ENCODE results near the gene STRA8.
"Not testable (repeated sequence)": the region's sequence is repeated elsewhere in the genome, so short reads cannot be mapped to it uniquely, and the experiment has no call there.

The STRA8 gene

GRCh38 chr7:135232720-135233119, 918 bp upstream of the STRA8 start:
- TF ChIP-seq JUND (IDR thresholded peaks at IDR 0.05; ENCODE audit: low read depth), result no peak
- in situ Hi-C loops (cut with HindIII; ENCODE audit: low pct_unique_long_range_greater_than_20kb, low sequenced_read_pairs), result no loop called here
- no peak for DNase-seq (ENCODE audit: low read depth in 1 of 2, low spot score in 1 of 2)

GRCh38 chr7:135234095-135234494, 457 bp downstream of the STRA8 start:
- in situ Hi-C loops (cut with HindIII; ENCODE audit: low pct_unique_long_range_greater_than_20kb, low sequenced_read_pairs); DNase-seq (ENCODE audit: low read depth in 1 of 2, low spot score in 1 of 2): not testable (repeated sequence)

- TF ChIP-seq JUND (IDR thresholded peaks at IDR 0.05; ENCODE audit: low read depth), result no peak
Measured at GRCh38 chr7:135234727-135235126, 1.1 kb downstream of the STRA8 start.

GRCh38 chr7:135235841-135236240, 2.2 kb downstream of the STRA8 start:
- in situ Hi-C loops (cut with HindIII; ENCODE audit: low pct_unique_long_range_greater_than_20kb, low sequenced_read_pairs), result no loop called here
- no peak for TF ChIP-seq JUND (IDR thresholded peaks at IDR 0.05; ENCODE audit: low read depth)

More at GRCh38 chr7:135234727-135235126, 1.1 kb downstream of the STRA8 start:
- in situ Hi-C loops (cut with HindIII; ENCODE audit: low pct_unique_long_range_greater_than_20kb, low sequenced_read_pairs), result no loop called here
- DNase-seq (ENCODE audit: low read depth in 1 of 2, low spot score in 1 of 2), result no peak

GRCh38 chr7:135236727-135237126, 3.1 kb downstream of the STRA8 start:
- in situ Hi-C loops (cut with HindIII; ENCODE audit: low pct_unique_long_range_greater_than_20kb, low sequenced_read_pairs), result no loop called here
- DNase-seq (ENCODE audit: low read depth in 1 of 2, low spot score in 1 of 2), result no peak
- TF ChIP-seq JUND (IDR thresholded peaks at IDR 0.05; ENCODE audit: low read depth), result no peak

More at GRCh38 chr7:135235841-135236240, 2.2 kb downstream of the STRA8 start:
- DNase-seq (ENCODE audit: low read depth in 1 of 2, low spot score in 1 of 2), result no peak

GRCh38 chr7:135238112-135238744, 4.6 kb downstream of the STRA8 start:
- TF ChIP-seq JUND (IDR thresholded peaks at IDR 0.05; ENCODE audit: low read depth), result no peak
- DNase-seq (ENCODE audit: low read depth in 1 of 2, low spot score in 1 of 2), result peak in 1 of 2 experiments; percentile 48
- in situ Hi-C loops (cut with HindIII; ENCODE audit: low pct_unique_long_range_greater_than_20kb, low sequenced_read_pairs), result no loop called here

- in situ Hi-C loops (cut with HindIII; ENCODE audit: low pct_unique_long_range_greater_than_20kb, low sequenced_read_pairs), result no loop called here
- no peak for TF ChIP-seq JUND (IDR thresholded peaks at IDR 0.05; ENCODE audit: low read depth)
- no peak for DNase-seq (ENCODE audit: low read depth in 1 of 2, low spot score in 1 of 2)
Measured at GRCh38 chr7:135239263-135239662, 5.6 kb downstream of the STRA8 start.

GRCh38 chr7:135240441-135240840, 6.8 kb downstream of the STRA8 start:
- no peak for DNase-seq (ENCODE audit: low read depth in 1 of 2, low spot score in 1 of 2)
- in situ Hi-C loops (cut with HindIII; ENCODE audit: low pct_unique_long_range_greater_than_20kb, low sequenced_read_pairs), result no loop called here
- TF ChIP-seq JUND (IDR thresholded peaks at IDR 0.05; ENCODE audit: low read depth), result no peak

- no peak for TF ChIP-seq JUND (IDR thresholded peaks at IDR 0.05; ENCODE audit: low read depth)
- in situ Hi-C loops (cut with HindIII; ENCODE audit: low pct_unique_long_range_greater_than_20kb, low sequenced_read_pairs), result no loop called here
- DNase-seq (ENCODE audit: low read depth in 1 of 2, low spot score in 1 of 2), result no peak
Measured at GRCh38 chr7:135242096-135242684, 8.6 kb downstream of the STRA8 start.

- DNase-seq (ENCODE audit: low read depth in 1 of 2, low spot score in 1 of 2), result no peak
- TF ChIP-seq JUND (IDR thresholded peaks at IDR 0.05; ENCODE audit: low read depth), result no peak
- in situ Hi-C loops (cut with HindIII; ENCODE audit: low pct_unique_long_range_greater_than_20kb, low sequenced_read_pairs), result no loop called here
Measured at GRCh38 chr7:135245226-135246190, 11.9 kb downstream of the STRA8 start.

- no peak for TF ChIP-seq JUND (IDR thresholded peaks at IDR 0.05; ENCODE audit: low read depth)
- no peak for DNase-seq (ENCODE audit: low read depth in 1 of 2, low spot score in 1 of 2)
- in situ Hi-C loops (cut with HindIII; ENCODE audit: low pct_unique_long_range_greater_than_20kb, low sequenced_read_pairs), result no loop called here
Measured at GRCh38 chr7:135246191-135246825, 12.7 kb downstream of the STRA8 start.

- in situ Hi-C loops (cut with HindIII; ENCODE audit: low pct_unique_long_range_greater_than_20kb, low sequenced_read_pairs), result no loop called here
- no peak for DNase-seq (ENCODE audit: low read depth in 1 of 2, low spot score in 1 of 2)
- TF ChIP-seq JUND (IDR thresholded peaks at IDR 0.05; ENCODE audit: low read depth), result no peak
Measured at GRCh38 chr7:135247746-135248471, 14.3 kb downstream of the STRA8 start.
